NCI-H1048 (cell line): ENCODE results near the gene LRRTM4.
"Not testable (repeated sequence)": the region's sequence is repeated elsewhere in the genome, so short reads cannot be mapped to it uniquely, and the experiment has no call there.

Experiments
- DNase-seq: peaks from one replicate; lab custom pipeline; 2025; lab: John Stamatoyannopoulos, UW

The LRRTM4 gene

GRCh38 chr2:77164021-77164420 lies 358.2 kb downstream of the LRRTM4 start:
- DNase-seq = not testable (repeated sequence)

DNA sequence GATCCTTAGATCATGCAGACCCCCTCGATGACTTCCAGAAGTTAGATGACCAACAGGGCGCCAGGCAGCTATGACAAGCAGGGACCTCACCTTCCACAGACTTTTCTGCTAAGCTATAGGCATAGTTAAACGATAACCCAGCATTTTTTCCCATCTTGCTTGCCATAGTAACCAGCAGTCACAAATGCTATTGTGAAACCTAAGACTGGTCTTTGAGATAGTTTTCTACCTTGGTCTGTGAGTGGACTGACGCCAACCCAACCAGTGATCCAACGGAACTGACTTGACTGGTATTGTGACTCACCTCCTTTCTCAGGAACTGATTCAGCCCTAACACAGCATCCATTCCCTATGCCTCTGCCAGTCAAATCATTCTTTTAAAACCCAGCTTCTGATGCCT lies 361.2 kb downstream of the LRRTM4 start:
- DNase-seq = no peak

GRCh38 chr2:77156599-77156998 lies 365.6 kb downstream of the LRRTM4 start:
- no peak for DNase-seq

DNA sequence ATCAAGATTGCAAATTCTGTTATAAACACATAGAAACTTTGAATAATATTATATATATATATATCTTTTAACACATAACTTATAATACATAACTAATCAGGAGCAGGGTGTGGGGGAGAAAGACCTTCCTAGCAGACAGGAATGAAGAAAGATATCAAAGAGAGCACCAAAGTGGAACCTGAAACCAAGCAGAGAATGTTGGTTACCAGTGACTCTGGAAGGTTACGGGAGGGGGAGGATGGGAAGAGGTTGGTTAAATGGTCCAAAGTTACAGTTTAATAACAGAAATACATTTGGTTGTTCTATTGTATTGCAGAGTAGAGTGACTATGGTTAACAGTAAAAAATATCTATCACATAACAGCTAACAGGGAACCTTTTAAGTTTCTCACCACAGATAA lies 366.7 kb downstream of the LRRTM4 start:
- DNase-seq = no peak

DNA sequence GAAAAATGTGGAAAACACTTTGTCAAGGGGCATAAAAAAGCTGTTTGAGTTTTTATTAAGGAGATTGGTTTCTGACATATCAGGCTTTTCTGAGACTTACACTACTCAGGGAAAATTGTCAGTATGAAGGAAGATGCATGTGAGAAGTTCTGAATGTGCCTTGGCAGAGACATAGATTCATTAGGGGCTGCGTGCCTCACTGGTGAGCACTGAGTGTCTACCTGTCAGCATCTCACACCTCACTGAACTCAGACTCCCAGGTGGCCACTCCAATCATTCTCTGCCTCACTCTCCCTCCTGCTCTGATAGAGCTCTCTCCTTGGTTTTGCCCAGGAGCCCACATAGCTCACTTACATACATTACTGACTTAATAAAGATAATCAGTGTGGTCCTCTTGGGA lies 372.6 kb downstream of the LRRTM4 start:
- no peak for DNase-seq

DNA sequence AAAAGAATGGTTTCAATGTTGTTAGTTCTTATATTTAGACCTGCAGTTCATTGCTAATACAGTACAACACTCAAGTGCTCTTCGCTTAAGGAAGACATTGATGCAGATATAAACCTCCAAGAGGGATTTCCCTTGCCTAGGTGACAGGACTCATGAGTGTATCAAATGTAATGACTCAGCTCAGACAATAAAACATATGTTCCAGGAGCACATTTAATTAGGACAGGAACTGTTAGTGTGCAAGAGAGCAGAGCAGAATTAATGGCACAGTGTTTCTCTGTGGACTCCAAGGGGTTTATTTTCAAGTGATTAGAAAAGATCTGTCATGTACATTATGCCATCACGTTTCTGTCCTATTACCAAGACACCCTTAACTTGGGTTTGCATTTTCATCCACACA lies 375.0 kb downstream of the LRRTM4 start:
- DNase-seq = no peak

DNA sequence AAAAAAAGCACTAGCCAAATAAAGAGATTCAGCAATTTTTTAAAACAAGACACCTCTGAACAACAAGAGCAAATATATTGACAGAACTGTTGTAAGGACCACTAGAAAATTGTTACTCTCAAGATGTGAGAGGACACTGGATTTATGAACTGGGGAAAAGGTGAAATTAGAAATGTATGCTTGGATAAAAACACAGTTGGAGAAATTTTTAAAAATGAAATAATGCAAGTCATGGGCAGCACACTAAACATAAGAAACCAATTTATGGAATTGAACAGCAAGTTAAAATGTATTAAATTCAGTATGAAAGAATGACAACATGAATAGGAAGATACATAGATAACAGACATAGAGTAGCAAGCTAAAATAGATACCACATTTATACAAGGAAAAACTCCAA lies 377.4 kb downstream of the LRRTM4 start:
- DNase-seq = no peak

- no peak for DNase-seq
These were observed 380.0 kb downstream of the LRRTM4 start for GRCh38 chr2:77142141-77142540.

DNA sequence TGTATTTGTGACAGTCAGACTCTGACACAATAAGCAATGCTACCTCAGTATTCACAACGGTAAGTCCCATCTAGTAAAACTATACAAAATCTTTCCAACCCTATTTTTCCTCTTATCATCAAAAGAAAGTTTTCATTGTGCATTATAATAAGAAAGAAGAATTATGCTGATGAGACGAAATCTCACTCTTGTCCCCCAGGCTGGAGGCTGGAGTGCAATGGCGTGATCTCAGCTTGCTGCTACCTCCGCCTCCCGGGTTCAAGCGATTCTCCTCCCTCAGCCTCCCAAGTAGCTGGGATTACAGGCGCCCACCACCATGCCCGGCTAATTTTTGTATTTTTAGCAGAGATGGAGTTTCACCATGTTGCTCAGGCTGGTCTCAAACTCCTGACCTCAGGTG lies 393.7 kb downstream of the LRRTM4 start:
- DNase-seq = not testable (repeated sequence)

GRCh38 chr2:77127345-77127744 lies 394.8 kb downstream of the LRRTM4 start:
- no peak for DNase-seq

DNA sequence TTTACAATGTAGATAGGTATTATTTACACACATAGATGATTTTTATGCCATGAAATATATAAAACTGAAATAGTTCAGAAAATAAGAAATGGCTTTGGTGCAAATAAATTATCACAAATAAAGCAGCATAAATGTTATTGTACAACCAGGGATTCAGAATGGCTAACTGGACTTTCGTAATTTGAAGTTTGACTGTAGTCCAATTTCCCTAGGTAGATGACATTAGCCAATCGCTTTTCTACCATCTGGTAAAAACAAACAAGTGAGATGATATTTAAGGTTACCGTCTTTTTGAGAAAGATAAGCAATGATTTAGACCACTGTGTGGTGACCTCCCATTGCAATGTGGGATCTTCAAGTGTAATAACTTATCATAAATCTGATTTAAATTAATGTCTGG lies 400.7 kb downstream of the LRRTM4 start:
- DNase-seq = no peak

GRCh38 chr2:77119333-77119732 lies 402.8 kb downstream of the LRRTM4 start:
- no peak for DNase-seq

- no peak for DNase-seq
These were observed 413.3 kb downstream of the LRRTM4 start for GRCh38 chr2:77108915-77109314.

GRCh38 chr2:77105008-77105407 lies 417.2 kb downstream of the LRRTM4 start:
- no peak for DNase-seq

DNA sequence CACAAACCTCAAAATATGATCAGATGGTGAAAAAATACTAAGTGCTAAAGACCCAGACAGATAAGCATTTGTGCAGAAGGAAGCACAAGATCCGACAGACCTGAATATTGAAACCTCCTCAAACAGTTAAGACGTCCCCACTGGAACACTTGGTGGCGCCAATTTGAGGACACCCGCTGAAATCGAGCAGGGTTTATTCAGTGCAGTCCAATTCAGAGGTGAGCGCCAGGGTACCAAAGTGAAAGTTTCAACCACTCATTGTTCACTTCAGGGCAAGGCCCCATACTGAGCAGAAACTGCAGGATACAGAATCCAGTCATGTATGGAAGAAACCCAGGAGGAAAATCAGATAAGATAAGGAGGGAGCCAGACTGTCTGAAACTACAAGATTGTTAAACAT lies 417.6 kb downstream of the LRRTM4 start:
- no peak for DNase-seq

GRCh38 chr2:77102927-77103326 lies 419.2 kb downstream of the LRRTM4 start:
- no peak for DNase-seq

- DNase-seq = no peak
These were observed 420.3 kb downstream of the LRRTM4 start for GRCh38 chr2:77101796-77102452.

DNA sequence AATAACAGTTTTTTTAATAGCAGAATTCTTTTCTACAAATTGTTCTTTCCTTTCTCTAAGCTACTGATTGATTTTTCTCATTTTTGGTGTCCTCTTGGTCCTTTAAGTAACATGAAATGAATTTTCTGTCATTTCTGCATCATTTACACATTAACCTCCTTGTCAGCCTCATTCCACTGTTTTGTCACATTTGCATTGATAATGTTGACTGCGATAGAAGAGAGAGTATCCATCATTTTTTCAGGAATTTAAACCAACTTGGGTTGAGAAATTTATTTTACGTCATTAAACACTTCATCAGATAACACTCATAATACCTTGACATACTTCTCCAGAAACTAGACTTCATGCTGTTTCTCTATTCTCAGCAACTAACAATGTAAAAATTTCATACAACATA lies 422.2 kb downstream of the LRRTM4 start:
- no peak for DNase-seq

- not testable (repeated sequence) for DNase-seq
These were observed 426.7 kb downstream of the LRRTM4 start for GRCh38 chr2:77095525-77095924.

DNA sequence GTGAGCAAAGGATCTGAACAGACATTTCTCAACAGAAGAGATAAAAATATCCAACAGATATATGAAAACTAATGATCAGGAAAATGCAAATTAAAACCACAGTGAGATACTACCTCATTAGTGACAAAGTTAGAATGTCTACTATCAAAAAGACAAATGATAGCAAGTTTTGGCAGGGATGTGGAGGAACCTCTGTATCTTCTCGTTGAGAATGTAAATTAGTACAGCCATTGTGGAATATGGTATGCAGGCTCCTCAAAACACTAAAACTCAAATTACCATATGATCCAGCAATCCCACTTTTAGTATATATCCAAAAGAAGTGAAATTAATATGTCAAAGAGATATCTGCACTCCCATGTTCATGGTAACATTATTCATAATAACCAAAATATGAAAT lies 427.1 kb downstream of the LRRTM4 start:
- no peak for DNase-seq

DNA sequence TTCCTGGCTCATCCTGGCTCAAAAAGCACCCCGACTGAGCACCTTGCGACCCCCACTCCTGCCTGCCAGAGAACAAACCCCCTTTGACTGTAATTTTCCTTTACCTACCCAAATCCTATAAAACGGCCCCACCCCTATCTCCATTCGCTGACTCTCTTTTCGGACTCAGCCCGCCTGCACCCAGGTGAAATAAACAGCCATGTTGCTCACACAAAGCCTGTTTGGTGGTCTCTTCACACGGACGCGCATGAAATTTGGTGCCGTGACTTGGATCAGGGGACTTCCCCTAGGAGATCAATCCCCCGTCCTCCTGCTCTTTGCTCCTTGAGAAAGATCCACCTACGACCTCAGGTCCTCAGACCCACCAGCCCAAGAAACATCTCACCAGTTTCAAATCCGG lies 433.8 kb downstream of the LRRTM4 start:
- DNase-seq = not testable (repeated sequence)

DNA sequence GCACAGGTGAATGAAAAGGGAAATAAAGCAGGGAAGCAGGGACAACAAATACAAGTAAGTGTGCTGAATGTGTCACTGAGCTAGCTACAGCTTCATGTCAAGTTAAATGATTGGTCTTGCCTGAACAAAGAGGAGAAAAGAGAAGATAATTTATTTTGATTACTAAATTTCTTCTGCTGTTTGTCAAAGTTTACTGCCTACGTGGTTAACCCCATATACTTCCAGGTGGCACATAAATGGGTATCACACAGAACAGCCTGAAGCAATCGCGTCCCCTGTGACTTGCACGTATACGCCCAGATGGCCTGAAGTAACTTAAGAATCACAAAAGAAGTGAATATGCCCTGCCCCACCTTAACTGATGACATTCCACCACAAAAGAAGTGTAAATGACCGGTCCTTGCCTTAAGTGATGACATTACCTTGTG lies 434.2 kb downstream of the LRRTM4 start:
- DNase-seq = no peak

DNA sequence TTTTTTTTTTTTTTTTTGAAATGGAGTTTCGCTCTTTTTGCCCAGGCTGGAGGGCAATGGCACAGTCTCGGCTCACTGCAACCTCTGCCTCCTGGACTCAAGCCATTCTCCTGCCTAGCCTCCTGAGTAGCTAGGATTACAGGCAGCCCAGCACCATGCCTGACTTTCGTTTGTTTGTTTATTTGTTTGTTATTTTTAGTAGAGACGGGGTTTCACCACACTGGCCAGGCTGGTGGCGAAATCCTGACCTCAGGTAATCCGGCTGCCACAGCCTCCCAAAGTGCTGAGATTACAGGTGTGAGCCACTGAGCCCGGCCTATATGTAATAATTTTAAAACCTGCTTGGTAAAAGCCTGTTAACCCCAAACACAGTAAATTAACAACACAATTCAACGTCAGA lies 435.7 kb downstream of the LRRTM4 start:
- DNase-seq = no peak

DNA sequence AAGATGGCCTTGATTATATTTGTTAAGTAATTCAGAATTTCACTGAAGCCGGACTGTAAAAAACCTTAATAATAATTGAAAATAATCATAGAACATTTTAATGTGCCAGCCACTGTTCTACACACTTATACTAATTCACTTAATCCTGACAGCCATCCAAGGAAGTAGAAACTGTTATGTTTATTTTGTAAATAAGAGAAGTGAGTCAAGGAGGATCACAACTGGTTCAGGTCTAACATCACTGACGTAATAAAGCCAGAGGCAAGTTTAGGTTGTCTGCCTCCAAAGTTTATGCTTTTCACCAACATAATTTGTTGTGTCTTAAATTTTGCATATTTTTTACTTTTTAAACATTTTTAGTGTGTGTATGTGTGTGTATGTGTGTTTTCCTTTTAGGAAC lies 436.1 kb downstream of the LRRTM4 start:
- no peak for DNase-seq

DNA sequence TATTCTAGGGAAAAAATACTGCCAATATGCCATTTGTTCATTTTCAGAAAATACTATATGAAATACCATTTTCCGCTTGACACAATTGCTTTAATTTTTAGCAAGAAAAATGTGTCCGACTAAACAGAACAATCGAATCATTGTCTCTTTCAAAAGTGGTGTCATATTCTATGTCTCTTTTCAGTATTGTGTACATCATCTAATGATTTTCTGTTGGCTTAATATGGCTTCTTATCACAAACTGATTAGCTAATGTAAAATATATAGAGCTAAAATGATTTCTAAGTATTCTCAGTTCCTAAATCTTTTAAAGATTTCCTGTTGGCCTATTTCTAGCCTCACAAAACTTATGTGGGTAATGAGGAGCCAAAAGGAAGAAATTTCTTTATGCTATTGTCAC lies 436.6 kb downstream of the LRRTM4 start:
- no peak for DNase-seq
